ELF-1 (cell line): ENCODE results near the gene NACC2.

Experiments used
- DNase-seq: peaks from one replicate; pipeline ENCODE4 v3.0.0-alpha.2; 2016; ENCODE audit warnings: low read depth, low spot score

The NACC2 gene

GRCh38 chr9:136057236-136058081 is 37.6 kb downstream of the NACC2 start:
- DNase-seq: no peak

GRCh38 chr9:136056546-136057235 is 38.4 kb downstream of the NACC2 start:
- no peak for DNase-seq

GRCh38 chr9:136055715-136056545 is 39.2 kb downstream of the NACC2 start:
- DNase-seq: no peak

- DNase-seq: no peak
Measured at GRCh38 chr9:136054798-136055714, 40.0 kb downstream of the NACC2 start.

GRCh38 chr9:136054146-136054545 is 40.9 kb downstream of the NACC2 start:
- DNase-seq: peak; percentile 51

- no peak for DNase-seq
Measured at GRCh38 chr9:136053757-136054142, 41.3 kb downstream of the NACC2 start.

GRCh38 chr9:136052991-136053756 is 41.9 kb downstream of the NACC2 start:
- peak; percentile 37 for DNase-seq

GRCh38 chr9:136052472-136052880 is 42.6 kb downstream of the NACC2 start:
- DNase-seq: peak; percentile 47

- peak; percentile 91 for DNase-seq
Measured at GRCh38 chr9:136051837-136052471, 43.1 kb downstream of the NACC2 start.

- peak; percentile 30 for DNase-seq
Measured at GRCh38 chr9:136051453-136051836, 43.6 kb downstream of the NACC2 start.

- DNase-seq: peak; percentile 48
Measured at GRCh38 chr9:136050701-136051452, 44.2 kb downstream of the NACC2 start.

- peak; percentile 41 for DNase-seq
Measured at GRCh38 chr9:136050266-136050700, 44.8 kb downstream of the NACC2 start.

GRCh38 chr9:136049491-136050265 is 45.4 kb downstream of the NACC2 start:
- DNase-seq: no peak

- DNase-seq: no peak
Measured at GRCh38 chr9:136048560-136049411, 46.3 kb downstream of the NACC2 start.

GRCh38 chr9:136047775-136048559 is 47.1 kb downstream of the NACC2 start:
- DNase-seq: no peak

GRCh38 chr9:136047076-136047774 is 47.9 kb downstream of the NACC2 start:
- DNase-seq: no peak
